HEK293 (cell line): Measurements from ENCODE around the gene PRSS16.

Source experiments
- CTCF ChIP-seq: fragments of 450-650 bp; formaldehyde crosslinking; IDR thresholded peaks from 2 replicates; pipeline ENCODE4 v1.5.1; 2016; ENCODE audit warnings: missing biosample characterization, missing genetic modification characterization
- PATZ1 ChIP-seq: fragments of 450-650 bp; formaldehyde crosslinking; IDR thresholded peaks from 2 replicates; pipeline ENCODE4 v1.5.1; 2016; ENCODE audit warnings: missing biosample characterization, missing genetic modification characterization
- ZNF121 ChIP-seq: fragments of 450-650 bp; formaldehyde crosslinking; IDR thresholded peaks from 2 replicates; pipeline ENCODE4 v1.5.1; 2016; ENCODE audit warnings: missing biosample characterization, missing genetic modification characterization
- ZNF416 ChIP-seq: fragments of 450-650 bp; formaldehyde crosslinking; IDR thresholded peaks from 2 replicates; pipeline ENCODE4 v1.5.1; 2016; ENCODE audit warnings: missing biosample characterization, missing genetic modification characterization

- TF ChIP-seq ZNF416 (tag by site-specific recombination) (no peak), ZNF121 (no peak), PATZ1 (tag by site-specific recombination) (no peak), CTCF (tag by site-specific recombination) (no peak)
These were observed 38.6 kb downstream of the PRSS16 start for GRCh38 chr6:27286141-27286540.
